ENCODE data around the gene CGB8.
"Not testable (repeated sequence)": the region's sequence is repeated elsewhere in the genome, so short reads cannot be mapped to it uniquely, and the experiment has no call there.

CGB8 gene

GRCh38 chr19:49042177-49042576 is 6.7 kb downstream of the CGB8 start:
- Histone ChIP-seq H3K4me1 (peaks cover 0 to 13% (median 0%) of the 10 kb centered on the region in 10 experiments; a peak in 7 of 20 replicates), H3K4me2 (no peak overlapping the region), H3K9ac (no peak overlapping the region), H3K36me3 (no peaks in the 10 kb centered on the region), H4K20me1 (no peaks in the 10 kb centered on the region), H3K9me3 (replicated peaks in 1 of 11) (no peaks in the 10 kb centered on the region), H3K4me3 (no peak overlapping the region), H3K27ac (no peak overlapping the region), H3K27me3 (no peaks in the 10 kb centered on the region)
- no peak for TF ChIP-seq Cebpa-rat (IDR thresholded peaks at IDR 0.05)

- not testable (repeated sequence) for H3K9ac ChIP-seq; H4K20me1 ChIP-seq; H3K36me3 ChIP-seq; H3K4me3 ChIP-seq; H3K9me3 ChIP-seq (replicated peaks in 1 of 11); H3K27me3 ChIP-seq; H3K27ac ChIP-seq
- H3K4me2 ChIP-seq = peak overlapping the region in 5 of 11 experiments; percentile 3 to 26 (median 10); a peak in 3 of 22 replicates
- peaks cover 0 to 13% (median 0%) of the 10 kb centered on the region in 10 experiments; a peak in 7 of 20 replicates for H3K4me1 ChIP-seq
These were observed 9.2 kb downstream of the CGB8 start for GRCh38 chr19:49039736-49040135.

GRCh38 chr19:49038557-49039276 is 10.2 kb downstream of the CGB8 start:
- not testable (repeated sequence) for H4K20me1 ChIP-seq; H3K9ac ChIP-seq; H3K9me3 ChIP-seq (replicated peaks in 1 of 11); H3K27ac ChIP-seq; H3K4me3 ChIP-seq; H3K27me3 ChIP-seq; H3K36me3 ChIP-seq
- peaks cover 0 to 13% (median 0%) of the 10 kb centered on the region in 10 experiments; a peak in 7 of 20 replicates for H3K4me1 ChIP-seq
- peak overlapping the region in 3 of 11 experiments; percentile 3 to 26 (median 18); a peak in 2 of 22 replicates for H3K4me2 ChIP-seq

- H3K27ac ChIP-seq; H3K9ac ChIP-seq; H3K36me3 ChIP-seq; H3K4me3 ChIP-seq; H4K20me1 ChIP-seq; H3K4me2 ChIP-seq; H3K9me3 ChIP-seq (replicated peaks in 1 of 11); H3K27me3 ChIP-seq: not testable (repeated sequence)
- H3K4me1 ChIP-seq = peaks cover 0 to 13% (median 0%) of the 10 kb centered on the region in 10 experiments; a peak in 7 of 20 replicates
These were observed 10.8 kb downstream of the CGB8 start for GRCh38 chr19:49038111-49038510.

- H3K4me2 ChIP-seq; H3K9me3 ChIP-seq (replicated peaks in 1 of 11); H3K36me3 ChIP-seq; H3K27me3 ChIP-seq; H3K27ac ChIP-seq; H4K20me1 ChIP-seq; H3K4me3 ChIP-seq; H3K9ac ChIP-seq: not testable (repeated sequence)
- H3K4me1 ChIP-seq = peaks cover 0 to 13% (median 0%) of the 10 kb centered on the region in 10 experiments; a peak in 7 of 20 replicates
These were observed 12.1 kb downstream of the CGB8 start, which contains the start of gene CGB1 for GRCh38 chr19:49036815-49037214. Gene CGB1 (minus strand): TSS chr19:49036895. CDS start chr19:49036711, 184 bp downstream.

GRCh38 chr19:49031642-49032301 is 17.1 kb downstream of the CGB8 start, which contains the start of gene CGB2:
Gene CGB2 (plus strand): TSS chr19:49031890. CDS start chr19:49032096, 206 bp downstream.
- H3K27ac ChIP-seq; H3K9me3 ChIP-seq (replicated peaks in 1 of 11); H3K4me2 ChIP-seq; H3K4me1 ChIP-seq; H4K20me1 ChIP-seq; H3K36me3 ChIP-seq; H3K9ac ChIP-seq; H3K27me3 ChIP-seq; H3K4me3 ChIP-seq: not testable (repeated sequence)

GRCh38 chr19:49030323-49030722 is 18.6 kb downstream of the CGB8 start:
- H3K9ac ChIP-seq; H3K9me3 ChIP-seq (replicated peaks in 1 of 11); H4K20me1 ChIP-seq; H3K4me3 ChIP-seq; H3K27me3 ChIP-seq; H3K27ac ChIP-seq; H3K36me3 ChIP-seq; H3K4me1 ChIP-seq; H3K4me2 ChIP-seq: not testable (repeated sequence)

- not testable (repeated sequence) for H3K9me3 ChIP-seq (replicated peaks in 1 of 11); H4K20me1 ChIP-seq; H3K9ac ChIP-seq; H3K27ac ChIP-seq; H3K4me3 ChIP-seq; H3K4me2 ChIP-seq; H3K4me1 ChIP-seq; H3K36me3 ChIP-seq; H3K27me3 ChIP-seq
These were observed 19.2 kb downstream of the CGB8 start for GRCh38 chr19:49029749-49030148.

GRCh38 chr19:49028686-49029085 is 20.2 kb downstream of the CGB8 start:
- not testable (repeated sequence) for H3K9ac ChIP-seq, H3K4me3 ChIP-seq, H3K4me2 ChIP-seq

GRCh38 chr19:49025599-49025998 is 23.3 kb downstream of the CGB8 start:
- not testable (repeated sequence) for H3K27ac ChIP-seq; H4K20me1 ChIP-seq; H3K9me3 ChIP-seq (replicated peaks in 1 of 11); H3K9ac ChIP-seq; H3K36me3 ChIP-seq; H3K27me3 ChIP-seq; H3K4me2 ChIP-seq; H3K4me3 ChIP-seq
- peaks cover 9 to 18% (median 14%) of the 10 kb centered on the region in 10 experiments for H3K4me1 ChIP-seq

More at GRCh38 chr19:49028686-49029085, 20.2 kb downstream of the CGB8 start:
- H3K36me3 ChIP-seq; H3K9me3 ChIP-seq (replicated peaks in 1 of 11); H3K27ac ChIP-seq; H3K27me3 ChIP-seq; H3K4me1 ChIP-seq; H4K20me1 ChIP-seq: not testable (repeated sequence)

GRCh38 chr19:49025088-49025487 is 23.8 kb downstream of the CGB8 start:
- peaks cover 14 to 23% (median 19%) of the 10 kb centered on the region in 10 experiments for H3K4me1 ChIP-seq
- not testable (repeated sequence) for H3K27ac ChIP-seq; H3K36me3 ChIP-seq; H3K4me3 ChIP-seq; H3K27me3 ChIP-seq; H3K9ac ChIP-seq; H3K4me2 ChIP-seq; H4K20me1 ChIP-seq; H3K9me3 ChIP-seq (replicated peaks in 1 of 11)

GRCh38 chr19:49024233-49024632 is 24.7 kb downstream of the CGB8 start, which contains the start of gene CGB3:
Gene CGB3 (minus strand): TSS chr19:49024333. CDS start chr19:49023971, 362 bp downstream.
- H3K36me3 ChIP-seq; H3K4me3 ChIP-seq; H3K27ac ChIP-seq; H4K20me1 ChIP-seq; H3K4me2 ChIP-seq; H3K9ac ChIP-seq; H3K9me3 ChIP-seq (replicated peaks in 1 of 11): not testable (repeated sequence)
- peaks cover 7 to 18% (median 14%) of the 10 kb centered on the region in 11 experiments for H3K27me3 ChIP-seq
- H3K4me1 ChIP-seq = peaks cover 15 to 30% (median 27%) of the 10 kb centered on the region in 10 experiments
